A172 (cell line): Measurements from ENCODE around the gene FBXO40. TPM values are rescaled to one million over a fixed set of nuclear protein-coding genes. Genes with fewer than 3 reads are reported as not detected.

Source experiments
- DNase-seq: peaks from one replicate; pipeline ENCODE4 v3.0.0-alpha.2; 2015; ENCODE audit warnings: low spot score
- total RNA-seq: library from RNA; depleted of rRNA; stranded (reverse); fragments of >200 nt; shearing (Covaris generic); gene quantifications from 2 replicates; pipeline ENCODE4 v1.2.3, GENCODE V29; 2014; rRNA removed

The FBXO40 gene
- total RNA-seq, 1 experiment from 2014 or later: 0.09 TPM

- no peak for DNase-seq
Measured at GRCh38 chr3:121662742-121663141, 69.6 kb downstream of the FBXO40 start.

- no peak for DNase-seq
Measured at GRCh38 chr3:121663171-121663847, 70.1 kb downstream of the FBXO40 start.

- no peak for DNase-seq
Measured at GRCh38 chr3:121665488-121665887, 72.3 kb downstream of the FBXO40 start.

- DNase-seq: no peak
Measured at GRCh38 chr3:121667333-121667732, 74.2 kb downstream of the FBXO40 start.

- DNase-seq: no peak
Measured at GRCh38 chr3:121670676-121671075, 77.5 kb downstream of the FBXO40 start.

- DNase-seq: no peak
Measured at GRCh38 chr3:121677141-121677540, 84.0 kb downstream of the FBXO40 start.

Other genes with a start within 250 kb of the FBXO40 start
- gene POLQ, start 47.4 kb upstream of the FBXO40 start, total RNA-seq: 13.8 and 14.9 TPM in 2 replicates
- not detected in 2 replicates for gene ARGFX, start 25.4 kb upstream of the FBXO40 start, total RNA-seq
- gene HCLS1, start 67.5 kb downstream of the FBXO40 start, total RNA-seq: 0.24 and 0.83 TPM in 2 replicates
- gene GOLGB1, start 156.4 kb downstream of the FBXO40 start, total RNA-seq: 24.4 and 26.5 TPM in 2 replicates
- gene IQCB1, start 241.7 kb downstream of the FBXO40 start, total RNA-seq: 27.8 and 35.6 TPM in 2 replicates
- gene EAF2, start 241.8 kb downstream of the FBXO40 start, total RNA-seq: 4.5 and 4.7 TPM in 2 replicates